SK-N-MC (cell line): ENCODE results near the gene RIMBP2.

Experiments
- DNase-seq: peaks from one replicate; pipeline ENCODE4 v3.0.0-alpha.2; 2011; ENCODE audit warnings: low read depth, low spot score
- H3K27ac ChIP-seq: fragments of 200-600 bp; sonication (generic); 2 replicates; pipeline ENCODE4 v1.5.1; 2016; ENCODE audit warnings: mixed run types
- H3K36me3 ChIP-seq: fragments of 200-600 bp; sonication (generic); 2 replicates; pipeline ENCODE4 v1.6.1; 2017; ENCODE audit warnings: antibody characterized with exemption, low read length, mixed read lengths; ENCODE audit not compliant: insufficient read depth
- H3K4me3 ChIP-seq: fragments of 200-600 bp; sonication (generic); 2 replicates; pipeline ENCODE4 v1.5.1; 2016
- H3K9ac ChIP-seq: fragments of 200-600 bp; sonication (generic); 2 replicates; pipeline ENCODE4 v1.8.0; 2017; ENCODE audit warnings: mixed run types, mixed read lengths; ENCODE audit not compliant: insufficient read length
- H3K9me3 ChIP-seq: fragments of 200-600 bp; sonication (generic); 2 replicates; pipeline ENCODE4 v1.6.1; 2017; ENCODE audit warnings: low read depth, mild to moderate bottlenecking, antibody characterized with exemption, low read length, moderate library complexity, mixed read lengths
- EZH2 ChIP-seq: fragments of 200-600 bp; sonication (generic); IDR thresholded peaks from one replicate; pipeline ENCODE4 v1.6.1; 2017; ENCODE audit warnings: antibody characterized with exemption
- FOXP2 ChIP-seq: optimal IDR thresholded peaks from 2 replicates; pipeline ENCODE3; 2011; ENCODE audit warnings: mild to moderate bottlenecking, moderate library complexity; ENCODE audit not compliant: insufficient read depth; ENCODE audit errors: extremely low read length, control extremely low read depth
- POLR2AphosphoS5 ChIP-seq: IDR thresholded peaks from 2 replicates; pipeline ENCODE4 v1.6.1; 2012; ENCODE audit warnings: mild to moderate bottlenecking, low read depth, low read length, borderline replicate concordance

RIMBP2 gene

GRCh38 chr12:130429656-130430505, 286.2 kb downstream of the RIMBP2 start:
- no peaks in the 10 kb centered on the region for H3K36me3 ChIP-seq
- TF ChIP-seq POLR2AphosphoS5 (no peak), EZH2 (no peak), FOXP2 (no peak)
- no peaks in the 10 kb centered on the region for H3K9me3 ChIP-seq
- no peak overlapping the region for H3K27ac ChIP-seq
- no peak overlapping the region for H3K9ac ChIP-seq
- no peak for DNase-seq
- no peak overlapping the region for H3K4me3 ChIP-seq

- DNase-seq: no peak
- Histone ChIP-seq H3K4me3 (no peak overlapping the region), H3K27ac (no peak overlapping the region), H3K9ac (no peak overlapping the region), H3K9me3 (no peaks in the 10 kb centered on the region), H3K36me3 (no peaks in the 10 kb centered on the region)
- TF ChIP-seq EZH2 (no peak), POLR2AphosphoS5 (no peak), FOXP2 (no peak)
Observed at GRCh38 chr12:130428116-130428515, 288.0 kb downstream of the RIMBP2 start.

- no peak for DNase-seq
- no peak overlapping the region for H3K9ac ChIP-seq
- H3K36me3 ChIP-seq: no peaks in the 10 kb centered on the region
- TF ChIP-seq EZH2: no peak
- TF ChIP-seq FOXP2: no peak
- TF ChIP-seq POLR2AphosphoS5: no peak
- H3K9me3 ChIP-seq: no peaks in the 10 kb centered on the region
- H3K27ac ChIP-seq: no peak overlapping the region
- H3K4me3 ChIP-seq: no peak overlapping the region
Observed at GRCh38 chr12:130427381-130427887, 288.7 kb downstream of the RIMBP2 start.

GRCh38 chr12:130425698-130426245, 290.3 kb downstream of the RIMBP2 start:
- DNase-seq: no peak
- Histone ChIP-seq H3K9me3 (no peaks in the 10 kb centered on the region), H3K9ac (no peak overlapping the region), H3K36me3 (no peaks in the 10 kb centered on the region), H3K4me3 (no peak overlapping the region), H3K27ac (no peak overlapping the region)
- TF ChIP-seq POLR2AphosphoS5: no peak
- no peak for TF ChIP-seq EZH2
- TF ChIP-seq FOXP2: no peak

- no peaks in the 10 kb centered on the region for H3K9me3 ChIP-seq
- TF ChIP-seq FOXP2 (no peak), POLR2AphosphoS5 (no peak), EZH2 (no peak)
- no peak overlapping the region for H3K9ac ChIP-seq
- no peak overlapping the region for H3K27ac ChIP-seq
- H3K36me3 ChIP-seq: no peaks in the 10 kb centered on the region
- no peak for DNase-seq
- no peak overlapping the region for H3K4me3 ChIP-seq
Observed at GRCh38 chr12:130424858-130425697, 291.0 kb downstream of the RIMBP2 start.

GRCh38 chr12:130423991-130424857, 291.9 kb downstream of the RIMBP2 start:
- DNase-seq: no peak
- TF ChIP-seq POLR2AphosphoS5: no peak
- Histone ChIP-seq H3K9me3 (no peaks in the 10 kb centered on the region), H3K36me3 (no peaks in the 10 kb centered on the region), H3K9ac (no peak overlapping the region), H3K4me3 (no peak overlapping the region), H3K27ac (no peak overlapping the region)

- Histone ChIP-seq H3K4me3 (no peak overlapping the region), H3K36me3 (no peaks in the 10 kb centered on the region), H3K27ac (no peak overlapping the region), H3K9me3 (no peaks in the 10 kb centered on the region), H3K9ac (no peak overlapping the region)
- TF ChIP-seq EZH2: no peak
- no peak for TF ChIP-seq POLR2AphosphoS5
- TF ChIP-seq FOXP2: no peak
- DNase-seq: no peak
Observed at GRCh38 chr12:130423136-130423535, 293.0 kb downstream of the RIMBP2 start.
